Memory B cell (primary cell): ENCODE data around the gene SLC44A1.

Source experiments
- ATAC-seq: fragments of 150-1000 bp; cut with Tn5 transposase; 2 replicates; pipeline ENCODE4 v1.10.0; 2021; ENCODE audit warnings: low read depth, mild to moderate bottlenecking, moderate library complexity
- DNase-seq, 2 donors: peaks; one replicate each; pipeline ENCODE4 v3.0.0; 2022; ENCODE audit warnings: low spot score in 2 of 2
- H3K27ac Mint-ChIP-seq: one replicate; pipeline ENCODE4 v1.8.0; 2022; ENCODE audit warnings: mild to moderate bottlenecking, moderate library complexity, mixed read lengths
- H3K27me3 Mint-ChIP-seq: one replicate; pipeline ENCODE4 v1.8.0; 2022; ENCODE audit warnings: mixed read lengths
- H3K36me3 Mint-ChIP-seq: one replicate; pipeline ENCODE4 v1.8.0; 2022; ENCODE audit warnings: mild to moderate bottlenecking, mixed read lengths
- H3K4me1 Mint-ChIP-seq: one replicate; pipeline ENCODE4 v1.8.0; 2022; ENCODE audit warnings: mixed read lengths
- H3K4me3 Mint-ChIP-seq: one replicate; pipeline ENCODE4 v1.8.0; 2022; ENCODE audit warnings: mild to moderate bottlenecking, moderate library complexity, mixed read lengths
- H3K9me3 Mint-ChIP-seq: one replicate; pipeline ENCODE4 v1.8.0; 2022; ENCODE audit warnings: mixed read lengths

The SLC44A1 gene

DNA sequence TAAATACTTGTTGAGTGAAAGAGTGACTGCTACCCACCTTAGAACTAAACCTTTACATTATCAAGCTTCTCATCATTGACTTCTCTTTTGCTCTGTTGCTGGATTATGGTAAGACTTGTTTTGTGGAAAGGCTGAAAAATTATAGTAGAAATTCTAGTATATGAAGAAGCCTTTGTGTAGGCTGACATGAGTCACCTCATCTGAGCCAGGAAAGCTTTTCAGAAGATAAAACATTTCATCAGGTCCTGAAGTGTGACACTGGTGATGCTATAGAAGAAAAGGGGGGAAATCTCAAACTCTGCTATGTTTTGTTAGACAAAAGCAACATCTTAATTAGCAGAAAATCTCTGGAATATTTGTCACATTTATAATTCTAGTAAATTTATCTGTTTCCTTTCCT lies 18.4 kb upstream of the SLC44A1 start:
- peaks cover 19% of the 10 kb centered on the region for H3K9me3 Mint-ChIP-seq
- H3K27me3 Mint-ChIP-seq, result peaks cover 4% of the 10 kb centered on the region
- H3K4me1 Mint-ChIP-seq, result no peaks in the 10 kb centered on the region
- H3K27ac Mint-ChIP-seq, result no peak overlapping the region
- DNase-seq (no peak), ATAC-seq (no peak)
- H3K4me3 Mint-ChIP-seq, result no peak overlapping the region
- H3K36me3 Mint-ChIP-seq, result peaks cover 14% of the 10 kb centered on the region

DNA sequence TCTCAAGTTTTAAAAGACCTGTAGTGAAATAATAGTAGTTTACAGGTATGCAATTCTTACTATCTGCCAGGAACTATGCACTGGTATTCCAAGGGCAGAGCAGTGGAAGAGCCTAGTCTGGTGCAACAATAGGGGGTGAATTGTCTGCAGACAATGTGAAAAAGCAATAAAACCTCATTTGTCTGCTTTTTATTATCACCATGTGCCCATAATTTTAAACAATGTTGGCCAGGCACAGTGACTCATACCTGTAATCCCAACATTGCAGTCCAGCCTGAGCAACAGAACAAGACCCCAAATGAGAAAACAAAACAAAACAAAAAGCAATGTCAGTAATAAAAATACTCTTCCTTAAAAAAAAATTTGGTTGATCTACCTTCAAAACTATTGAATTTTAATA lies 12.2 kb upstream of the SLC44A1 start:
- Mint-ChIP-seq H3K4me3 (no peak overlapping the region), H3K4me1 (no peaks in the 10 kb centered on the region), H3K27me3 (peaks cover 2% of the 10 kb centered on the region), H3K9me3 (no peaks in the 10 kb centered on the region), H3K27ac (no peak overlapping the region), H3K36me3 (no peaks in the 10 kb centered on the region)
- no peak for DNase-seq
- no peak for ATAC-seq

- Mint-ChIP-seq H3K36me3 (no peaks in the 10 kb centered on the region), H3K27me3 (peaks cover 2% of the 10 kb centered on the region), H3K27ac (no peak overlapping the region), H3K4me1 (no peaks in the 10 kb centered on the region), H3K4me3 (no peak overlapping the region), H3K9me3 (no peaks in the 10 kb centered on the region)
- DNase-seq, result no peak
- no peak for ATAC-seq
These were observed 10.6 kb upstream of the SLC44A1 start for GRCh38 chr9:105233873-105234272.

DNA sequence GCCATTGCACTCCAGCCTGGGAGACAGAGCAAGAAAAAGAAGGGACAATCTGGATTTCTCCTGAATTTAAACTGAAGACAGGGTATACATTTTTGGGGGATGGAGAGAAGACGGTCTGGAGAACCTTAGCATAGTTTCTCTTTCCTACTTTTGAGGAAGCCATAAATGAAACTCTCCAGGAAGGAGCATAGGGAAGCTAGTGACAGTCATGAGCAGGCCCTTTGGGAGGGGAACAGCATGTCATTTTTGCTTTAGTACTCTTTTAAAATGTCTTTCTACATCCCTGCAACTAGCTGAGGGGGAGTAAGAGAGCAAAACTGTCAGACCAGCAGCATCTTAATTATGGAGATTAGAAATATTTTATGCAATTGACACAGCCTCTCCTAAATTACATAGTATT lies 8.2 kb upstream of the SLC44A1 start:
- no peaks in the 10 kb centered on the region for H3K9me3 Mint-ChIP-seq
- ATAC-seq, result no peak
- H3K27ac Mint-ChIP-seq, result no peak overlapping the region

DNA sequence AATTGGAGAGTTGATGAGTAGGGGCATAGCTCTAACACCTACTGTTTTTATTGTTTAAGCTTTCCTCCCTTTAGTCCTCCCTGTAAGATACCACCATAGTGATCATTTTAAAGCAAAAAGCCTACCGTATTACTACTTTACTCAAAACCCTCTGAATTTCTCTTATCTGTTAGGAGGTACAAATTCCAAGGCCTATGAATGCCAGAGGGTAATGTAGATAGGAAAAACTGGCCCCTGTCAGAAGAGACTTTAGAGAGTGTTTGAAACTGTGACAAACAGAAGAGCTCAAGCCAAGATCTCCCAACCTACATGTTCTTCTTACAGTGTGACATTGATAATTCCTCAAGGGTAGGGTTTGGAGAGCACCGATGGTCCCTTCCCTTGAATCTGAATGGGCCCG lies 7.2 kb upstream of the SLC44A1 start:
- ATAC-seq, result no peak
- Mint-ChIP-seq H3K4me1 (no peaks in the 10 kb centered on the region), H3K4me3 (no peak overlapping the region), H3K36me3 (no peaks in the 10 kb centered on the region), H3K27ac (no peak overlapping the region), H3K9me3 (no peaks in the 10 kb centered on the region), H3K27me3 (peaks cover 4% of the 10 kb centered on the region)
- no peak for DNase-seq

More for the DNA sequence above, 8.2 kb upstream of the SLC44A1 start:
- peaks cover 4% of the 10 kb centered on the region for H3K27me3 Mint-ChIP-seq
- H3K36me3 Mint-ChIP-seq, result no peaks in the 10 kb centered on the region
- DNase-seq, result no peak
- H3K4me3 Mint-ChIP-seq, result no peak overlapping the region
- no peaks in the 10 kb centered on the region for H3K4me1 Mint-ChIP-seq

DNA sequence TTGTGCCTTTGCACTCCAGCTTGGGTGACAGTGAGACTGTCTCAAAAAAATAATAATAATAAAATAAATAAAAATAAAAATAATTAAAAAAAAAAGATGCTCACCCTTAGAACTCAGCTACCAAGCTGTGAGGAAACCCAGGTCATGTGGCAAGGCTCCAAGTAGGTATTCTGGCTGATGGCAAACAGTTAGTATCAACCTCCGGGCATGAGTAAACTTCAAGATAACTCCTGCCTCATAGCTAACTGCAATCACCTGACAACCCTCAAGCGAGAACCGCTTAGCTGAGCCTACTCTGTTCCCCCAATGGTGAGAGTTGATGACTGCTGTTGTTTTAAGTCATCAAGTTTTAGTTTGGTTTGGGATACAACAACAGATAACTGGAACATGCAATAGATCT lies 6.1 kb upstream of the SLC44A1 start:
- DNase-seq (no peak), ATAC-seq (no peak)
- Mint-ChIP-seq H3K27ac (no peak overlapping the region), H3K27me3 (peaks cover 4% of the 10 kb centered on the region), H3K36me3 (no peaks in the 10 kb centered on the region), H3K4me1 (peaks cover 2% of the 10 kb centered on the region), H3K4me3 (no peak overlapping the region), H3K9me3 (no peaks in the 10 kb centered on the region)

DNA sequence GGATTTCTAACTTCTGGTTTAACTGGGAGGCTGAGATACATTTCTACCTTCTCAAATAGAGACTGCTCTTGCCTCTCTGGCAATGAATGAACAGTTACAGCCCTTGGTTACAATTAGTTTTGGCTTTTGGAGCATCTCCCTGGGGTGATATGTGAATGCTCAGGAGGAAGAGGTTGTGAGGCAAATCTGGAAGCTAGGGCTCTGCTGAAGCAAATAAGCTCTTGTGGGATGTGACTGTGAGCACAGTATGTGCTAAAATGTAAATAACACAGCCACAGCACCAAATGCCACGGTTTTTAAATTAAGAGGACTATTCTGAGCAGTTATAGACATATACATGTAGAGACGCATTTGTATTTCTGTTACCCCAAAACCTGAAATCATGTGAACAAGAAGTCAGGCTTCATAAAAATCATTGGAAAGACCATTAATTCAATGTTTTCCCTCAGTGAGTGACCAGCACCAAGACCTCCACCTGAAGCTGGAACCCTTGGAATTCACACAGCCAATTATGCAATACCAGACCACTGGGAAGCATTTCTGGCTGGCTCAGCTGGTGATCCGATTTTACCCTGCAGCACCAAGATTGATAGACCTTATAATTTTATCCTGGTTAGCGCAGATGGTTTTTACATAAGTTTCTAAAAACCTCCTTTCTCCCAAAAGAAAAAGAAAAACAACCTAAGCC lies 3.0 kb upstream of the SLC44A1 start:
- ATAC-seq, result no peak
- Mint-ChIP-seq H3K9me3 (no peaks in the 10 kb centered on the region), H3K4me1 (peaks cover 15% of the 10 kb centered on the region), H3K36me3 (peaks cover 2% of the 10 kb centered on the region), H3K27ac (no peak overlapping the region), H3K4me3 (no peak overlapping the region), H3K27me3 (peaks cover 4% of the 10 kb centered on the region)
- no peak for DNase-seq

DNA sequence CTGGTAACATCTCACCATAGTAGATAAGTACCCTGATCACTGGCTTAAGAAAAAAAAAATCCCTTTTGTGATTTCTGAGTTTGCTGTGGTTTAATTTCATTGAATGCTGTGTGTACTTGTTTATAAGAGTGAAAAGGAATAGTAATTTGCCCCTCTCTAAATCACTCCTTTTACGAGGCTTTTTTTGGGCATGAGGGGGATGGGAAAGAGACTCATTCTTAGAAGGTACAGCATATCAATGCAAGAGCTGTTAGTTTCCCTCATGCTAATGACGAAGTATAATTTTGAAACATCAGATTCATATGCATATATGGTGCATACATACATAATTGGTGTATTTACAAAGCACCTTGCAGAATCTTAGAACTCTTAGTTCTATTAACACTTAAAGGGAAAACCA lies 2.4 kb upstream of the SLC44A1 start:
- DNase-seq, result no peak
- Mint-ChIP-seq H3K4me1 (peaks cover 15% of the 10 kb centered on the region), H3K4me3 (no peak overlapping the region), H3K27ac (no peak overlapping the region), H3K36me3 (peaks cover 2% of the 10 kb centered on the region), H3K27me3 (peaks cover 4% of the 10 kb centered on the region), H3K9me3 (no peaks in the 10 kb centered on the region)
- ATAC-seq, result no peak

DNA sequence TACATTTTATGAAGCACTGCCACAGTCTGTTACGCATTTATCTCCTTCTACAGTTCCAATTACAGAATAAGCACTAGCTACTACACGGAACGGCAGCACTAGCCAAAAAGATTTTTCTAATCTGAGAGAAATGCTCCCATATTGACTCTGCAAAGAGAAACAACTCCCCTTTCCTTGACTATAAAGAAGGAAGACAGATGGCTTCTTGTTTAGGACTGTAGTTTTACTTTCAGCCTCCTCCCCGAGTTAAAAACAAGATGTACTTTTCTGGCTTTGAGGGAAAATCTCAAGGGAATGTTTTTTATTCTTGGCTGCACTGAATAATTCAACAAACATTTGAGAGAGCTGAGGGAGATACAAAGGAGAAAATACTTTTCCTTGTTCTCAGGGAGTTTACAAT lies 1.9 kb upstream of the SLC44A1 start:
- H3K4me1 Mint-ChIP-seq, result peaks cover 15% of the 10 kb centered on the region
- DNase-seq (no peak), ATAC-seq (no peak)
- H3K4me3 Mint-ChIP-seq, result no peak overlapping the region
- no peaks in the 10 kb centered on the region for H3K9me3 Mint-ChIP-seq
- peaks cover 2% of the 10 kb centered on the region for H3K36me3 Mint-ChIP-seq
- no peak overlapping the region for H3K27ac Mint-ChIP-seq
- peaks cover 4% of the 10 kb centered on the region for H3K27me3 Mint-ChIP-seq

DNA sequence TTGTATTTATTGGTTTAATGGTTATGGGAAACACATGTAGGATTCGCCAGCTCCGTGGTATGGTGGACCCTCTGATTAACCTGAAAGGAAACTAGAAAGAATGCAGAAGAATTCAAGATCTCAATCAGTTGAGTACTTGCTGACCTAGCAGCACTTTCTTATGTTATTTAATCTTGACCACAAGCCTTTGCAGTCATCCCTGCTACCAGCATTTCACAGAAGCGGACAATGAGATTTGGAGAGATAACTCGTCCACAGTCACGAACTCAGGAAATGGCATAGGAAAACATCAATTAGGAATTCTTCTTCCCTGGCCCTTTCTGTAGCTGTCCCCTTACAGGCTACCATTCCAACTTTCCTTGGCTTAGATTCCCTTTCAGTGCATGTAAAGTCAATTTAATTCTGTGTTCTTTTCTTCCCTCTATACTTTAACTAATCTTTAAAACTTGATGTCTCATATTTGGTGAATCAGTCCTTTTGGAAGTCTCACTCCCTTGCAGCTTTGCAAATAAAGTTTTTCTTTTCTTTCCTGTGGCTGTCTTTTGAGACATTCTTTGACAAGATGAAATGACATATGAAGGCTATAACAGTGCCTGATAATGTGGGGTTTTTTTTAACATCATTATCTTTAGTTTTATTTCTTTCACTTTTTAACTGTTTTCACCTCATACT lies 1.3 kb upstream of the SLC44A1 start:
- H3K27ac Mint-ChIP-seq, result no peak overlapping the region
- peaks cover 4% of the 10 kb centered on the region for H3K27me3 Mint-ChIP-seq
- H3K36me3 Mint-ChIP-seq, result peaks cover 2% of the 10 kb centered on the region
- H3K4me3 Mint-ChIP-seq, result no peak overlapping the region
- peaks cover 15% of the 10 kb centered on the region for H3K4me1 Mint-ChIP-seq
- DNase-seq (no peak), ATAC-seq (no peak)
- H3K9me3 Mint-ChIP-seq, result no peaks in the 10 kb centered on the region

- ATAC-seq (peak; percentile 58), DNase-seq (no peak)
- Mint-ChIP-seq H3K36me3 (peaks cover 2% of the 10 kb centered on the region), H3K9me3 (no peaks in the 10 kb centered on the region), H3K27ac (peak overlapping the region; percentile 97), H3K4me1 (peaks cover 15% of the 10 kb centered on the region), H3K4me3 (peak overlapping the region; percentile 99), H3K27me3 (peaks cover 2% of the 10 kb centered on the region)
These were observed 230 bp downstream of the SLC44A1 start for GRCh38 chr9:105244734-105245028.

DNA sequence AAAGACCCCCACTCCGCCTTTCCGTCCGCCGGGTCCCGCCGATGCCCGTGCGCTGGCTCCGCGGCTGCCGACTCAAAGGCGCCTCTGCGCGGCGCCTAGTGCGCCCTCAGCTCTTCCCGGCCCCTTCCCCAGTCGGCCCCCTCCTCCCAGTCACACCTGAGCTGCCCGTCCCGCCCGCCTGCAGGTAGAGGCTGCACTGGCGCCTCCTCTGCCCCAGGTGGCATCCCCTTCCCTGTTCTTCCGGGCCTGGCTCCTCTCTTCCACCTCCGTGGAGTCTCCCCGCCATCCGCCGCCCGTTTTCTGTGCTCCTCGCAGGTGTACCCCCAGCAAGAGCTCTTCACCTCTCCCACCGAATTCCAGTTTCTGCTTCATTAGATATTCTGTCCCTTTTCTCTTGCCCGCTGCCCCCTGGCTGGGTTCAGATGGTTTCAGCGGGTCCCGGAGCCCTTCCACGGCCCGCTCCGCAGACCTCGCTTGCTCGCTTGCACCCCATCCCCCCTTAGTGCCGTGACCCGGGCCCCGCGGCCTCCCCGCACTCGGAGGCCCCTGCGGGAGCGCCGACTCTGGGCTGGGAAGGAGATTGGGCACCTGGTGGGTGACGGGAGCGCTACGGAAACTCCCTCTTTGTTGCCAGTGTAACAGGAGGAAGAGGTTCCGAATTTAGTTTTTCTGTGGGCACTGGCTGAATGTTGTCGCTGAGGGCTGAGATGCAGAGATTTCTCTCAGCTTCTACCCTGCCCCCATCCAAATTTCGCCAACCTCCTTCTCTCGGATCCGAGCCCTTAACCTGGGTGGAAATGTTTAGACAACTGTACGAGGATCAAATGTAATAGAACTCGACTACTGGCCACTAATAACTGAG lies 809 bp downstream of the SLC44A1 start:
- ATAC-seq, result peak; percentile 43
- Mint-ChIP-seq H3K27ac (peak overlapping the region; percentile 97), H3K4me1 (peaks cover 15% of the 10 kb centered on the region), H3K36me3 (peaks cover 2% of the 10 kb centered on the region), H3K27me3 (no peaks in the 10 kb centered on the region), H3K9me3 (no peaks in the 10 kb centered on the region), H3K4me3 (peak overlapping the region; percentile 99)
- peak; percentile 38 to 51 for DNase-seq

DNA sequence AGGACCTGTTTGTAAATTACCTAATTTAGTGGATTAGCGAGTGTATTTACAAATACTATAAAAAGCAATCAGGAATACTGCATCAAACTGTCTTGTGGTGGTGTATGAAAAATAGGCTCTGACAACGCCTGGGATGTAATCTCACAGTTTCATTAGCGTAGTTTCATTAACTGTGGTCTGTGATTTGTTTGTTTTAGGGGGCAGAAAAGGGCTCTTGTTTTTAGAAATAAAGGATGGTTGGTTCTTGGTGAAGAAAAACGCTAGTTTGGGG lies 1.4 kb downstream of the SLC44A1 start:
- Mint-ChIP-seq H3K27me3 (no peaks in the 10 kb centered on the region), H3K36me3 (peaks cover 2% of the 10 kb centered on the region), H3K9me3 (no peaks in the 10 kb centered on the region), H3K27ac (peak overlapping the region; percentile 97), H3K4me3 (peak overlapping the region; percentile 99), H3K4me1 (peaks cover 15% of the 10 kb centered on the region)
- ATAC-seq, result no peak
- DNase-seq, result no peak

DNA sequence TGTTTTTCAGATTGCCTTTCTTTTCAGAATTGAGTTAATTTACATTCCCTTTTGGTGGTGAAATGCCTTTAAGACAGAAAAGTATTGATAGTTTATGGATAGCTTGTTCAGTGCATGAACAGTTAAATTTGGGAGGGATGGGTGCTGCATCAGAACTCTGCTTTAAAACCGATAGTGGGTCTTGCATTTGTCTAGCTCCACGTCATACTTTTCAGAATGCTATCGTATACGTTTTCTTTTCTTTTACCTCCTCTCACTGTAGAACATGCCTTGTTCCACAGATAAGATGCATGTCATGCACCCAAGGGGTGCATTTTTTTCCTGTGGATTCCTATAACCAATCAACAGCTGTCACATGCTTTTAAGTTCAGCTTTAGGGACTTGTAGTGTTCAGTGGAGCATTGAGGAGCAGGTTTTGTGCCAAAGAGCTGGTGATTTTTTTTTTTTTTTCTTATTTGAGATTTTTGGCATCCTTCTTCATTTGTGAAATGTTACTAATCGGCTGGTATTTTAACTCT lies 2.3 kb downstream of the SLC44A1 start:
- Mint-ChIP-seq H3K4me3 (no peak overlapping the region), H3K4me1 (peaks cover 18% of the 10 kb centered on the region), H3K27ac (no peak overlapping the region)

More for the DNA sequence above, 2.3 kb downstream of the SLC44A1 start:
- H3K36me3 Mint-ChIP-seq, result peaks cover 4% of the 10 kb centered on the region
- no peaks in the 10 kb centered on the region for H3K9me3 Mint-ChIP-seq
- DNase-seq (no peak), ATAC-seq (no peak)
- no peaks in the 10 kb centered on the region for H3K27me3 Mint-ChIP-seq
